GM23248 (cell line): ENCODE data around the gene PDXDC1. TPM values are rescaled to one million over a fixed set of nuclear protein-coding genes. Genes with fewer than 3 reads are reported as not detected.
"Not testable (repeated sequence)": the region's sequence is repeated elsewhere in the genome, so short reads cannot be mapped to it uniquely, and the experiment has no call there.

Source experiments
- DNase-seq: peaks from one replicate; pipeline ENCODE4 v3.0.0-alpha.2; 2015
- H2AFZ ChIP-seq: fragments of 200-600 bp; sonication (generic); 2 replicates; pipeline ENCODE4 v1.6.1; 2016; ENCODE audit warnings: antibody characterized with exemption
- H3F3A ChIP-seq: fragments of 200-600 bp; sonication (generic); 2 replicates; pipeline ENCODE4 v1.6.1; 2016; ENCODE audit warnings: mild to moderate bottlenecking, antibody characterized with exemption, mixed run types; ENCODE audit not compliant: insufficient read depth
- H3K27ac ChIP-seq: fragments of 200-600 bp; sonication (generic); 2 replicates; pipeline ENCODE4 v1.5.1; 2016; ENCODE audit warnings: mild to moderate bottlenecking
- H3K27me3 ChIP-seq: fragments of 200-600 bp; sonication (generic); replicated peaks from 2 replicates; pipeline ENCODE4 v1.6.1; 2016; ENCODE audit warnings: mild to moderate bottlenecking; ENCODE audit not compliant: insufficient read depth
- H3K36me3 ChIP-seq: fragments of 200-600 bp; sonication (generic); 2 replicates; pipeline ENCODE4 v1.6.1; 2016; ENCODE audit warnings: low read depth, mild to moderate bottlenecking
- H3K4me1 ChIP-seq: fragments of 200-600 bp; sonication (generic); 2 replicates; pipeline ENCODE4 v1.6.1; 2016; ENCODE audit warnings: mild to moderate bottlenecking; ENCODE audit not compliant: insufficient read depth
- H3K4me2 ChIP-seq: fragments of 200-600 bp; sonication (generic); one replicate; pipeline ENCODE4 v1.6.1; 2016; ENCODE audit warnings: mild to moderate bottlenecking; ENCODE audit not compliant: unreplicated experiment
- H3K4me3 ChIP-seq: fragments of 200-600 bp; sonication (generic); 2 replicates; pipeline ENCODE4 v1.5.1; 2016; ENCODE audit warnings: mild to moderate bottlenecking
- H3K79me2 ChIP-seq: fragments of 200-600 bp; sonication (generic); 2 replicates; pipeline ENCODE4 v1.6.1; 2016; ENCODE audit warnings: mild to moderate bottlenecking; ENCODE audit not compliant: insufficient read depth
- H3K9ac ChIP-seq: fragments of 200-600 bp; sonication (generic); 2 replicates; pipeline ENCODE4 v1.6.1; 2016; ENCODE audit warnings: mild to moderate bottlenecking
- H3K9me2 ChIP-seq: fragments of 200-600 bp; sonication (generic); 2 replicates; pipeline ENCODE4 v1.6.1; 2016; ENCODE audit warnings: mixed run types, mild to moderate bottlenecking, moderate library complexity; ENCODE audit not compliant: insufficient read depth
- H3K9me3 ChIP-seq: fragments of 200-600 bp; sonication (generic); one replicate; pipeline ENCODE4 v1.6.1; 2017; ENCODE audit warnings: low read depth
- H4K20me1 ChIP-seq: fragments of 200-600 bp; sonication (generic); 2 replicates; pipeline ENCODE4 v1.6.0; 2016; ENCODE audit not compliant: insufficient read depth
- EZH2 ChIP-seq: fragments of 200-600 bp; sonication (generic); IDR thresholded peaks from 2 replicates; pipeline ENCODE4 v1.6.1; 2018; ENCODE audit warnings: antibody characterized with exemption, mild to moderate bottlenecking; ENCODE audit not compliant: insufficient read depth, poor library complexity, severe bottlenecking
- EZH2phosphoT487 ChIP-seq: fragments of 200-600 bp; sonication (generic); IDR thresholded peaks from 2 replicates; pipeline ENCODE4 v1.6.1; 2018; ENCODE audit warnings: antibody characterized with exemption, moderate library complexity, mild to moderate bottlenecking, low read depth; ENCODE audit not compliant: insufficient read depth
- WGBS, 2 experiments: methylation state at CpG; one replicate each; pipeline ENCODE4 v1.1.6; 2015 to 2017; ENCODE audit warnings: low lambda C conversion rate in 2 of 2, low coverage in 1 of 2; ENCODE audit errors: missing lambda C conversion rate in 2 of 2; 5-methylcytosine and 5-hydroxymethylcytosine counted together
- in situ Hi-C: fragments of 300-500 bp; cut with MboI; formaldehyde crosslinking; loops from 2 replicates; pipeline ENCODE4 v1.15.0; 2020
- polyA plus RNA-seq: library from polyadenylated mRNA; unstranded; fragments of >200 nt; fragmentation: Nextera tagmentation; extraction: Ambion mirVana; gene quantifications from 2 replicates; pipeline ENCODE4 v1.2.1, GENCODE V29; 2016
- total RNA-seq: library from RNA; depleted of rRNA; stranded (reverse); fragments of >200 nt; shearing (Covaris generic); gene quantifications from 2 replicates; pipeline ENCODE4 v1.2.3, GENCODE V29; 2014

Gene PDXDC1
- total and polyA plus RNA-seq, 2 experiments from 2014 or later: 61.1 to 63.9 TPM

DNA sequence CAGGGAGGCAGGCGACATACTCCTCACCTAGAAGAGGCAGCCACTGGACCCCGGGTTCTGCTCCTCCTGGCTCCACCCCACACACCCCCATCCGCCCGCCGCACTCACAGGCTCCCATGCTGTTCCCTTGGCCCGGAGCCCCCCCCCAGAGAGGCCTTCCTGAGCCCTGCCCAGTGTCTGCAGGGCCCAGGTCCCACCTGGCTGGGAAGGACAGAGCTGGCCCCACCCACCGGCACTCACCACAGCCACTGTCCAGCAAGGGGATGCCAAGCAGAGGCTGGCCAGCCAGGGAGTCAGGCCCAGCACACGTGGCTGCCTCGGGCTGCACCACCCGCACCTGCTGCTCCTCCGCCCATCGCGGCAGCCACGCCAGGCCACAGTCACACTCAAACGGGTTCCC lies 162.7 kb downstream of the PDXDC1 start:
- H3K9ac ChIP-seq, H3K27me3 ChIP-seq, in situ Hi-C loops, DNase-seq, H3K27ac ChIP-seq, H3K4me2 ChIP-seq, H3K4me3 ChIP-seq, H3K36me3 ChIP-seq, H4K20me1 ChIP-seq, H3K9me2 ChIP-seq, H3K4me1 ChIP-seq, H2AFZ ChIP-seq, H3K9me3 ChIP-seq, H3F3A ChIP-seq: not testable (repeated sequence)
- 67 to 81% methylated on average over 1 to 6 of the region's 15 CpGs for WGBS, 2 experiments
- H3K79me2 ChIP-seq: peaks cover 39% of the 10 kb centered on the region

DNA sequence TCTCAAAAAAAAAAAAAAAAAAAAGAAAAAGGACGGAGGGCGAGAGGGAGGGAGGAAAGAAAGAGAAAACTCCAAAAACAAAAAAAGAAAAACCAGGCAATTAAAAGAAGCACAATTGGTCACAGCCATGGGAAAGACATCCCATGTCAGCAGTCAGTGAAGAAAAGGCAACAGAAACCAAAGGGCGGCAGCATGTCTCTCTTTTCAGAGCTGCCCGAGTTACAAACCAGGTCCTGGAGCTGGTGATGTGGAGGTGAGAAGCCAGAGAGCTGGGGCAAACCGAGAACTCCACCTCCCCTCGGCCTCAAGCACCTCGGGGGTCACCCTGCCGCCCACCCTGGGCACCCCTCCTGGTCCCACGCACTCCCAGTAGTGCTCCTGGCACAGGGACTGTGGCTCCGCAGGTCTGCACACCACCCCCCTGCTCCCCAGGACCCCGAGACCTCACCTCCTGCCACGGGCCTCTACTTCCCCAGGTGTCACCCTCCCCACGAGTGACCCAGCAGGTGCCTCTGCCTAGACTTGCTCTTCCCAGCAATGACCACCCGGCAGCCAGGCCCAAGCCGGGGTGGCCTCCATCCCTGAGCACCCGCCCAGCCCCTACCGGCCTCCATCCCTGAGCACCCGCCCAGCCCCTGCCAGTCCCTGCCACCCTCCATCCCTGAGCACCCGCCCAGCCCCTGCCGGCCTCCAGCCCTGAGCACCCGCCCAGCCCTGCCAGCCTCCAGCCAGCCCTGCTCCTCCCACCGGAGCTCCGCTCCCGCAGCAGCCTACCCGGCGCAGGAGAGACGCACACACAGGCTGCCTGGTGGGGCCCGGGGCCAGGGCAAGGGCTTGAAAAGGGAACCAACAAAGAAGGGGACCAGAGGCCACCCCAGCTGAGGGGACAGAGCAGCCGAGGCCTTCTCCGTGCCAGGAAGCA lies 165.9 kb downstream of the PDXDC1 start:
- H2AFZ ChIP-seq, H3K27ac ChIP-seq, H3K9me2 ChIP-seq, H3K9me3 ChIP-seq, H4K20me1 ChIP-seq, H3K36me3 ChIP-seq, H3K4me3 ChIP-seq, H3F3A ChIP-seq, H3K27me3 ChIP-seq, in situ Hi-C loops: not testable (repeated sequence)
- H3K4me2 ChIP-seq: peak overlapping the region; percentile 62
- H3K79me2 ChIP-seq: peaks cover 67% of the 10 kb centered on the region
- WGBS, 2 experiments: 35 to 41% methylated on average over 19 to 29 of the region's 30 CpGs
- H3K4me1 ChIP-seq: peaks cover 26% of the 10 kb centered on the region
- peak overlapping the region; percentile 36; the same call in 1 of the 2 replicates for H3K9ac ChIP-seq
- DNase-seq: peak; percentile 62

DNA sequence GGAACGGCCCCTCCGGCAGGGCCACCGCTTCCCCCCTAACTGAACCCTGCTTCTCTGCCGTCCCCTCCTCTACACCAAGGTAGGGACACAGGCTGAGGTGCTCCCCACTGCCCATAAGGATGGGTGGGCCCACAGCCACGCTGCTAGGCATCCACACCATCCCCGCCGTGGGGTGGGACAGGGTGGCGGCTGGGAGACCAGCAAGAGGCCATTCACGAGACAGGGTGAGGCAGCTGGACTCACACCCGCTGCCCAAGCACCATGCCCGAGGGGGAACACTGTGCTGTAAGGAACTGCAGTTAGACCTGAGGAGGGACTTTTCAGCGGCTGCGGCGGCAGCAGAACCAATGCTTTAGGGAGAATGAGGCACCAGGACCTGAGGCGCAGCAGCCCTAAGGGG lies 166.8 kb downstream of the PDXDC1 start:
- WGBS, 2 experiments: 54 to 65% methylated on average over 8 to 12 of the region's 15 CpGs
- Histone ChIP-seq H3K79me2 (peaks cover 71% of the 10 kb centered on the region), H2AFZ (no peak overlapping the region), H3K36me3 (no peaks in the 10 kb centered on the region), H3K27me3 (no peaks in the 10 kb centered on the region), H3F3A (0 out of 2 replicates have a peak, but pooled peaks cover 6% of the 10 kb centered on the region), H4K20me1 (no peaks in the 10 kb centered on the region; the same call in 1 of the 2 replicates), H3K4me2 (no peak overlapping the region), H3K27ac (no peak overlapping the region), H3K9me2 (no peaks in the 10 kb centered on the region), H3K9me3 (no peaks in the 10 kb centered on the region), H3K4me3 (no peak overlapping the region), H3K9ac (no peak overlapping the region), H3K4me1 (peaks cover 34% of the 10 kb centered on the region)
- in situ Hi-C loops: no loop called here
- TF ChIP-seq EZH2 (no peak), EZH2phosphoT487 (no peak)
- peak; percentile 36 for DNase-seq

DNA sequence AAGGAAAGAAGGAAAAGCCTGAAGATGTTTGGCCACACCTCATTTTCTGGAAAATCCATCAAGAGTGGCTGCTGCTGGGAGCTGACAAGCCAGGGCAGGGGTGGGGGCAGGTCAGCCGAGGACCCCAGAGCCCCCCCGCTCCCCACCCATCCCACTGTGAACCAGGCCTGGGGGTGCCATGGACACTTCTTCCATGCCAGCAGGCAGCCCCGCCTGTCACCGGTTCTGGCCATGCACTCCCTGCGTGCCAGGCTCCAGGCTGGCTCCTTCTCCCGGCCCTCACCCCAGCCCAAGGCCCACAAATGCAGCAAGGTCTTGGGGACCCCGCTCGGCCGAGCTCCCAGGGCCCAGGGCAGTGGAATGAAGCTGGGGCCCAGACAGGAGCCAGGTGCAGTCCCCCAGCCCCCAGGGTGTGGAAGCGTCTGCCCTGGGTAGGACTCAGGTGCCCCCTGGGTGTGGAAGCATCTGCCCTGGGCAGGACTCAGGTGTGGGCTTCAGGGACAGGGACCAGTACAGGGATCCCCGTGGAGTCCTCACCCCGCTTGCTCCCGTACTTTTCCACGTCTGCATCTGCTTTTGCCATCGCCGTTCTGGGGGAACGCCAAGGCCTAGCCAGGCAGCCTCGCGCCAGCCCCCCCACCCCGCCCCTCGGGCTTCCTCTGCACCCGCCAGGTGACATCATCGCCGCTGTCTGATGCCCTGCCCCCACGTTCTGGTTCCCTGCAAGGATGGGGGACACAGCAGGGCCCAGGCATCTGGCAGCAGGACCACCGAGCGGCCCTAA lies 167.5 kb downstream of the PDXDC1 start:
- in situ Hi-C loops, H3K4me2 ChIP-seq, H4K20me1 ChIP-seq, H3K36me3 ChIP-seq, H3K9me3 ChIP-seq, H3F3A ChIP-seq, H3K9me2 ChIP-seq, H2AFZ ChIP-seq, H3K4me3 ChIP-seq, H3K27ac ChIP-seq, H3K27me3 ChIP-seq: not testable (repeated sequence)
- WGBS, 2 experiments: 30 to 46% methylated on average over 12 to 21 of the region's 27 CpGs
- Histone ChIP-seq H3K4me1 (peaks cover 36% of the 10 kb centered on the region), H3K79me2 (peaks cover 78% of the 10 kb centered on the region), H3K9ac (peak overlapping the region; percentile 40; the same call in 1 of the 2 replicates)
- peak; percentile 37 for DNase-seq

DNA sequence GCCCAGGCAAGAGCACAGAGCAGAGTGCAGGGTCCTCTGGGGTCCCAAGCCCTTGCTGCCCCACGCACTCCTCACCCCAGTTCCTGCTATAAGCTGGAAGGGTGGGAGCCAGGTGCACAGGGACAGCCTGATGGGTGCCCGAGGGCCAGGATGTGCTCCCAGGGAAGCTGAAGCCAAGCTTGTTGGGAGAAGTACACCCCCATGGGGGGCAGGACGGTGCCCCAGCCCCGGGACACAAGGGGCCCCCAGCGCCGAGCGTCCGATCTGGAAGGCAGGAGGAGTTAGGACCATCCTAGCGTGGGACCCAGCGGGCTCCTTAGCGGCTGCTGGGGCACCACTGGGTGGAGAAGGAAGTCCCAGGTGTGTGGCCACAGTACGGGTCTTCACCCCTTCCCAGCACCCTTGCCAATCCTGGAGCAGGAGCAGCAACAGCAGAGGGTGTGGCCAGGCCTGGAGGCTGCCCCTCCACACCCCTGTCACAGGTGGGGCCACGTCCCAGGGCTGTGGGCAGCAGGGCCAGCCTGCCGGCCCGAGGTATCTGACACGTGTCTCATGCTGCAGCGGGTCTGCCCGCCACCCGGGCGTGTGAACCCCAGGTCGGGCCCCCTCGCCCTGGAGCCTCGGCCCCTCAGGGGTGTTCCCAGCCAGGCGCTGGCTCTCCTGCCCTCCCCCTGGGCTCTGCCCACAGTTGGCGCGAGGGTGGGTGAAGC lies 168.2 kb downstream of the PDXDC1 start:
- H3K4me3 ChIP-seq, H3K4me2 ChIP-seq, H3K36me3 ChIP-seq, H2AFZ ChIP-seq, H3K9me3 ChIP-seq, H3K27me3 ChIP-seq, H3K9me2 ChIP-seq, in situ Hi-C loops, H4K20me1 ChIP-seq: not testable (repeated sequence)
- Histone ChIP-seq H3K79me2 (peaks cover 86% of the 10 kb centered on the region), H3K9ac (peak overlapping the region; percentile 55), H3K27ac (peak overlapping the region; percentile 84; the same call in 1 of the 2 replicates), H3F3A (peaks cover 15% of the 10 kb centered on the region), H3K4me1 (peaks cover 42% of the 10 kb centered on the region)
- DNase-seq: peak; percentile 2
- WGBS, 2 experiments: 40 to 42% methylated on average over 10 to 12 of the region's 26 CpGs

DNA sequence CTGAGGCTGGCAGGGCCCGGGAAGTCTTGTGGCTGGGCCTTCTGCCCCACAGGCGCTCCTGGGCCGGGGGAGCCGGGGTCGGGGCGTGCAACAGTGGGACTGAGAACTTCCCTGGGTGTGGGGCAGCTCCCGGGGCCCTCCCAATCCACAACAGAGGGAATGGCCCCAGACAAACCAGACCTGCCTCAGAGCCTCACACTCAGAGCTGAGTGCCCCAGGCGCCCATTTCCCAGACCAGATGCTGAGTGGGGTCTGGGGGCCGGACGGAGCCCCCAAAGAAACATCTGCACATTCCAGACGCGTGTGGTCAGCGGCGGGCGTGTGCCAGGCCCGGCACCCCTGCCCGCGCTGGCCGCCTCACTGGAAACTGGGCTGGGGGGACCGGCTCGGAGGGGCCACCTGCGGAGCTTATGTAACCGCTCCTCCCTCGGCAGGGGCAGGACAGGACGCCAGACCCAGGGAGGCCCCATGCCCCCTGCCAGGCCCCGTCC lies 168.8 kb downstream of the PDXDC1 start:
- H2AFZ ChIP-seq, H4K20me1 ChIP-seq, H3K9me3 ChIP-seq, H3K27me3 ChIP-seq, H3K9me2 ChIP-seq, H3K36me3 ChIP-seq, H3K4me3 ChIP-seq, in situ Hi-C loops: not testable (repeated sequence)
- peak overlapping the region; percentile 33 for H3K4me2 ChIP-seq
- H3K79me2 ChIP-seq: peaks cover 91% of the 10 kb centered on the region
- peak overlapping the region; percentile 55 for H3K9ac ChIP-seq
- H3K27ac ChIP-seq: peak overlapping the region; percentile 84
- DNase-seq: peak; percentile 18
- 19 to 23% methylated on average over 12 to 17 of the region's 26 CpGs for WGBS, 2 experiments
- peaks cover 42% of the 10 kb centered on the region for H3K4me1 ChIP-seq
- peaks cover 15% of the 10 kb centered on the region for H3F3A ChIP-seq
